SH-SY5Y (cell line): ENCODE measurements around the gene DPP4.

ENCODE experiments used
- GATA2 ChIP-seq: IDR thresholded peaks from 2 replicates; pipeline ENCODE4 v1.6.1; 2011; ENCODE audit warnings: mild to moderate bottlenecking, low read depth, low read length
- GATA3 ChIP-seq: IDR thresholded peaks from 2 replicates; pipeline ENCODE4 v1.6.1; 2011; ENCODE audit warnings: low read depth, mild to moderate bottlenecking, low read length, moderate library complexity

DNA sequence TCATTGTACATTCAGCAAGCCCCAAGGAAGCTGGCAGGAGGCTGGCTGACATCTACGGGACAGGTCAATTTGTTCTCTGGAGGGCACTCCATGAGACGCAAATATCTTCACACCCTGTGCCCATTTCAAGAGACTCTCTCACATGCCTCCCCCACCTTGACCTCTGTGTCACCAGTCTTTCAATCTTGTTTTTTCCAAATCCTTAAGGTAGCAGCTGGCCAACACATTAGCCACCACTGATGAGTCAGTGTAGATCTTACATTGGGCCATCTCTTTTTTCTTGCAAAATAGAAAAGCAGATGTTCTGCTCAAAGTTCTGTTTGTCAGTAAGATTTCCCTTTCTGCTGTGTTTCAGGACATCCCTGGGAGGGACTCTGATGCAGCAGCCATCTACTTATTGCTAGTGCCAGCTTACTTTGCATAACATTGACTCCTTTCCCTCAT, 1.7 kb upstream of the DPP4 start:
- TF ChIP-seq GATA3 (no peak), GATA2 (no peak)
